GM18507 (cell line): ENCODE data around the gene SASH1.
"Not testable (repeated sequence)": the region's sequence is repeated elsewhere in the genome, so short reads cannot be mapped to it uniquely, and the experiment has no call there.

Experiments
- DNase-seq: peaks from one replicate; pipeline ENCODE4 v3.0.0; 2011; ENCODE audit warnings: low read depth; ENCODE audit not compliant: insufficient read length; ENCODE audit errors: extremely low spot score
- FAIRE-seq: peaks from 2 replicates; lab custom pipeline; 2011; peaks lifted over from hg19 to GRCh38; lab: Jason Lieb, UNC

Gene SASH1

GRCh38 chr6:148557796-148558321, 215.2 kb downstream of the SASH1 start:
- no peak for DNase-seq
- FAIRE-seq = no peak

- peak; percentile 49 for DNase-seq
Observed at GRCh38 chr6:148559848-148560433, 217.3 kb downstream of the SASH1 start.

GRCh38 chr6:148561629-148562028, 219.0 kb downstream of the SASH1 start:
- no peak for FAIRE-seq
- no peak for DNase-seq

More at GRCh38 chr6:148559848-148560433, 217.3 kb downstream of the SASH1 start:
- peak; percentile 67 for FAIRE-seq

GRCh38 chr6:148563066-148563465, 220.4 kb downstream of the SASH1 start:
- no peak for FAIRE-seq
- DNase-seq = no peak

GRCh38 chr6:148564494-148565035, 221.9 kb downstream of the SASH1 start:
- no peak for FAIRE-seq

GRCh38 chr6:148565321-148565926, 222.8 kb downstream of the SASH1 start:
- DNase-seq = no peak
- FAIRE-seq = no peak

More at GRCh38 chr6:148564494-148565035, 221.9 kb downstream of the SASH1 start:
- DNase-seq = no peak

- DNase-seq (no peak), FAIRE-seq (no peak)
Observed at GRCh38 chr6:148565930-148566663, 223.5 kb downstream of the SASH1 start.

GRCh38 chr6:148566664-148567350, 224.2 kb downstream of the SASH1 start:
- no peak for DNase-seq
- peak; percentile 71 for FAIRE-seq

- FAIRE-seq = no peak
- no peak for DNase-seq
Observed at GRCh38 chr6:148570456-148570855, 227.8 kb downstream of the SASH1 start.

GRCh38 chr6:148572676-148573335, 230.2 kb downstream of the SASH1 start:
- DNase-seq (no peak), FAIRE-seq (no peak)

- FAIRE-seq (no peak), DNase-seq (no peak)
Observed at GRCh38 chr6:148573922-148574321, 231.3 kb downstream of the SASH1 start.

GRCh38 chr6:148577687-148578488, 235.2 kb downstream of the SASH1 start:
- DNase-seq = peak; percentile 23
- peak; percentile 60 for FAIRE-seq

GRCh38 chr6:148578489-148578814, 235.8 kb downstream of the SASH1 start:
- DNase-seq (no peak), FAIRE-seq (no peak)

- FAIRE-seq (no peak), DNase-seq (no peak)
Observed at GRCh38 chr6:148578837-148579565, 236.4 kb downstream of the SASH1 start.

GRCh38 chr6:148580442-148580841, 237.8 kb downstream of the SASH1 start:
- DNase-seq = no peak
- no peak for FAIRE-seq

- FAIRE-seq = no peak
- DNase-seq = no peak
Observed at GRCh38 chr6:148583631-148584030, 241.0 kb downstream of the SASH1 start.

GRCh38 chr6:148585641-148586040, 243.0 kb downstream of the SASH1 start:
- DNase-seq, FAIRE-seq: not testable (repeated sequence)

- DNase-seq (no peak), FAIRE-seq (no peak)
Observed at GRCh38 chr6:148590883-148591282, 248.2 kb downstream of the SASH1 start.
